Lower leg skin (tissue), 4 donors: ENCODE results near the gene VNN1. TPM values are rescaled to one million over a fixed set of nuclear protein-coding genes. Genes with fewer than 3 reads are reported as not detected.

Experiments
- DNase-seq, 2 donors: peaks; one replicate each; pipeline ENCODE4 v3.0.0-alpha.2; 2019; ENCODE audit warnings: low spot score in 2 of 2
- H3K4me3 ChIP-seq: fragments of 200-600 bp; sonication (generic); 2 replicates; pipeline ENCODE4 v1.5.1; 2017; ENCODE audit warnings: mild to moderate bottlenecking, low read depth; ENCODE audit not compliant: poor library complexity, severe bottlenecking
- POLR2A ChIP-seq, 2 donors: fragments of 450-650 bp; IDR thresholded peaks; one replicate each; pipeline ENCODE4 v1.6.1; 2016 to 2017; ENCODE audit warnings: antibody characterized with exemption in 2 of 2, mild to moderate bottlenecking in 1 of 2, moderate library complexity in 1 of 2
- WGBS, 2 donors: methylation state at CpG; one replicate each; pipeline ENCODE4 v1.1.5; 2018; 5-methylcytosine and 5-hydroxymethylcytosine counted together
- intact Hi-C: fragments of 100-400 bp; cut with DNase I; formaldehyde crosslinking; loops from one replicate; pipeline ENCODE4 v1.15.0; 2023; ENCODE audit warnings: low total_unique reads
- total RNA-seq, 4 donors: library from RNA; depleted of rRNA; stranded (reverse); fragments of >200 nt; gene quantifications; one replicate each; pipeline ENCODE4 v1.1.0, GENCODE V29; 2016
- TF ChIP-seq, protein P1 (sequence below), 3 donors: fragments of 450-650 bp; IDR thresholded peaks; one replicate each; pipeline ENCODE4 v1.5.1; 2016; ENCODE audit warnings: antibody characterized with exemption in 3 of 3, mild to moderate bottlenecking in 3 of 3, moderate library complexity in 2 of 3

The VNN1 gene
- total RNA-seq, 4 donors from 2014 or later: 0.15 to 1.4 (median 0.23) TPM; not detected in 1

DNA sequence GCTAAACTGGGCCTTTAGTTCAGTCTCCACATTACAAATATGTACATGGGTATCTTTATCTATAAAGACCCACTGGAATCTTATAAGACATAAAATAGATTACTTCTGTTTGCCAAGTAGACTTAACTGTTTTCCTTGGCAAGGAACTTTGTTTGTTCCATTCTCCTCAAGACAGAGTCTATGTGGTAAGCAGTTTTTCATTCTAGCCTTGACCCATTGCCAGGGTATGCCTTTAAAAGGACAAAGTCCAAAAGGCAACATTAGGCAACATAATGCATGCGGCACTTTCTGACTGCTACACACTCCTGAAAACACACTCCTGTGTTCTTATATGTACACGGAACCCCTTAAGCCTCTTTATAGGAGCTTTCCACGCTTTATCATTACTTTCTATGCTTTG is 20.4 kb downstream of the VNN1 start:
- TF ChIP-seq POLR2A (IDR thresholded peaks at IDR 0.05): no peak
- TF ChIP-seq, protein P1, sequence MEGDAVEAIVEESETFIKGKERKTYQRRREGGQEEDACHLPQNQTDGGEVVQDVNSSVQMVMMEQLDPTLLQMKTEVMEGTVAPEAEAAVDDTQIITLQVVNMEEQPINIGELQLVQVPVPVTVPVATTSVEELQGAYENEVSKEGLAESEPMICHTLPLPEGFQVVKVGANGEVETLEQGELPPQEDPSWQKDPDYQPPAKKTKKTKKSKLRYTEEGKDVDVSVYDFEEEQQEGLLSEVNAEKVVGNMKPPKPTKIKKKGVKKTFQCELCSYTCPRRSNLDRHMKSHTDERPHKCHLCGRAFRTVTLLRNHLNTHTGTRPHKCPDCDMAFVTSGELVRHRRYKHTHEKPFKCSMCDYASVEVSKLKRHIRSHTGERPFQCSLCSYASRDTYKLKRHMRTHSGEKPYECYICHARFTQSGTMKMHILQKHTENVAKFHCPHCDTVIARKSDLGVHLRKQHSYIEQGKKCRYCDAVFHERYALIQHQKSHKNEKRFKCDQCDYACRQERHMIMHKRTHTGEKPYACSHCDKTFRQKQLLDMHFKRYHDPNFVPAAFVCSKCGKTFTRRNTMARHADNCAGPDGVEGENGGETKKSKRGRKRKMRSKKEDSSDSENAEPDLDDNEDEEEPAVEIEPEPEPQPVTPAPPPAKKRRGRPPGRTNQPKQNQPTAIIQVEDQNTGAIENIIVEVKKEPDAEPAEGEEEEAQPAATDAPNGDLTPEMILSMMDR (IDR thresholded peaks at IDR 0.05): no peak
- no peak for DNase-seq
- no peak overlapping the region for H3K4me3 ChIP-seq
- 58 to 88% methylated on average over 3 of the region's 3 CpGs for WGBS, 2 donors
- intact Hi-C loops: no loop called here

DNA sequence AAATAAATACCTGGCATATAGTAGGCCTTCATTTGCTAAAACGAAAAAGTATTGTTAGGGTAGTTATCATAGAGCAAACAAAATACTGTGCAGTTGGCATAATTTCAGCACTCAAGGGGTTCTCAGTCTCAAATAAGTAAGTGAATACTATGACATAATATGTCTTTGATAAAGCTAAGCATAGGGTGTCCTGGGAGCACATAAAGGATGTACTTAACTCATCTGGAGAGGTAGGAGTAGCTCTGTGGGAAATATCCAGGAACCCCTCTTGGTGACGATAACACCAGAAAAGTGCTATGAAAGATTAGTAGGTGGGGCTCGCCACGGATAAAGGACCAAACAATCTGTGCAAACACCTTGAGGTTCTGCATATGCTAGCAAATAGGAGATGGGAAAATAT is 23.2 kb downstream of the VNN1 start:
- no peak for DNase-seq
- H3K4me3 ChIP-seq: no peak overlapping the region
- TF ChIP-seq, protein P1 (IDR thresholded peaks at IDR 0.05): no peak
- TF ChIP-seq POLR2A (IDR thresholded peaks at IDR 0.05): no peak
- intact Hi-C loops: no loop called here
- 92 to 93% methylated on average over 4 of the region's 4 CpGs for WGBS, 2 donors

DNA sequence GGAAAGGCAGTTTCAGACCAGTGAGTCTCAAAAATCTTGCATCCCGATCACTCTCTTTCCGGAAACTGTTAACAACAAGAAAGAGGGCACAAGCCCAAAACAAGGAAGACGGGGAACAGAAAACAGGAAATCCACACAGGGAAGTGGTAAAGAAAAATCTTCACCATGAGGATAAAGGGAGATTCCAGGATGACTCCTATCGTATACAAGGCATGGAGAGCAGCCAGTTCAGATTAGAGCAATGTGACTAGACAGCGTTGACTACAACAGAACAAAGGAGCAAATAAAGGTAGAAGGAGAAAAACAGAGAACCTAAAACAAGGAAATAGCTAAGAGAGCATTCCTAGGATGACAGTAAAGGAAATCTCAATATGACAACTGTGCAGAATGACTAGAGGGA is 26.5 kb downstream of the VNN1 start:
- TF ChIP-seq, protein P1 (IDR thresholded peaks at IDR 0.05): no peak
- TF ChIP-seq POLR2A (IDR thresholded peaks at IDR 0.05): no peak
- WGBS, 2 donors: 39 to 45% methylated on average over 5 of the region's 5 CpGs
- no peak for DNase-seq
- intact Hi-C loops: no loop called here
- no peak overlapping the region for H3K4me3 ChIP-seq

DNA sequence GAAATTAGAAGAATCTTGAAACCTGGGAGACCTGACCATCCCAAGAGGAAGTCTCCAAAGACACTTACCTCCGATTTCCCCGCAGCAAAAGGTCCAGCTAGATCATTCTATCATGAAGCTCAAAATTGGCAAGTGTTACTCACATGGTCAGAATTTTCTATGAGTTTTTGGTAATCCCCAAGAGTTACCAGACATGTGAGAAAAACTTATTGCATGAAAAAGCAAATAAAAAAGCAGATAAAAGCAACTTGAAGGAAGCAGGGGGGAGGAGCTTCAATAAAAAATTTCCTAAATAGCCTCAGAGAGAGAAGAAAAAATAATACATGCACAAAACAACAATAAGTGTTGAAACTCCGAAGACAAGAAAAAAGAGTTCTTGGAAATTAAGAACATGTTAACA is 27.3 kb downstream of the VNN1 start:
- no peak for TF ChIP-seq POLR2A (IDR thresholded peaks at IDR 0.05)
- TF ChIP-seq, protein P1 (IDR thresholded peaks at IDR 0.05): no peak
- no peak overlapping the region for H3K4me3 ChIP-seq
- no peak for DNase-seq
- 86 to 89% methylated on average over 3 of the region's 3 CpGs for WGBS, 2 donors
- intact Hi-C loops: no loop called here

DNA sequence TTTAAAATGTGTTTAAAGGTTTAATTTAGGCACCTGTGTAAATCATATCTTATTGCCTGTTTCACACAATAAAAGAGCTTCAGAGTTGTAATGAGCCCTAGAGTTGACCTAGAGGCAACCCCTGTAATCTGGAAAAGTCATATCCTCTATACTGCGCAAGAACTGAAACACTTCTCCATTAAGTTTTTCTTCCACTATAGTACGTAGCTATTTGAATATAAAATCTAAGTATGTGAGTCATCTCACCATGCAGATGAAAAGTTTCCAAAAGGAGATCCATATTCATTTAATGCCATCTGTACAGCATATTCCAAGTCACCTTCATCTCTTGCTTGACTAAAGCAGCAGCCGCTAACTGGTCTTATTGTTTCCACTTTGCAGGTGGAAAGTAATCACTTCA is 28.8 kb downstream of the VNN1 start:
- no peak for TF ChIP-seq POLR2A (IDR thresholded peaks at IDR 0.05)
- TF ChIP-seq, protein P1 (IDR thresholded peaks at IDR 0.05): no peak
- no peak for DNase-seq
- intact Hi-C loops: no loop called here
- no peak overlapping the region for H3K4me3 ChIP-seq
- 57 to 79% methylated on average over 3 of the region's 3 CpGs for WGBS, 2 donors

DNA sequence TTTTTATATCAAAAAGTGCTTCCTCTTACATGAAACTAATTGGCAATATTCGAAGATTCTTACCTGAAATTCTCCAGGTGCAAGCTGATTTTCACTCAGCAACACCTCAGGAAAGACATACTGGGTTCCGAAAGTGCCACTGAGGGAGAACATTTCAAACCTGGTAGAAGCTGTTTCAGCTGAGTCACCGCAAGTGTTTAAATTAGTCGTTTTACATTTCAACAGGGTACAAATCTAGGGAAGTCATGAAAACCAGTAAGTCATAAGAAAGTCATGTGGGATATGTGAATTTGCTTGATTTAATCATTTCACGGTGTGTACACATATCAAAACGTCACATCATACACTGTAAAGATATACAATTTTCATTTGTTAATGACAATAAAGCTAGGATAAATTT is 29.6 kb downstream of the VNN1 start:
- WGBS, 2 donors: 82 to 88% methylated on average over 6 of the region's 6 CpGs
- TF ChIP-seq POLR2A (IDR thresholded peaks at IDR 0.05): no peak
- TF ChIP-seq, protein P1 (IDR thresholded peaks at IDR 0.05): no peak
- no peak for DNase-seq
- intact Hi-C loops: no loop called here
- no peak overlapping the region for H3K4me3 ChIP-seq
